Measurements from ENCODE around the gene TNIK.

GRCh38 chr3:171200750-171201088 is 259.5 kb downstream of the TNIK start:
- TF ChIP-seq CTCF (conservative IDR thresholded peaks at IDR 0.05; ENCODE audit: low read depth, low read length) (no peak), EZH2 (IDR thresholded peaks at IDR 0.05; ENCODE audit: borderline replicate concordance, low read depth, low read length, poor library complexity, severe bottlenecking) (no peak)

Measured in A673 (cell line).